Measurements from ENCODE around the gene P3H1. TPM values are rescaled to one million over a fixed set of nuclear protein-coding genes. Genes with fewer than 3 reads are reported as not detected.

The P3H1 gene
- polyA plus RNA-seq, 3 donors = 16.8 to 56.9 (median 16.9) TPM

- Histone ChIP-seq H3K9ac (ENCODE audit: insufficient read depth, low read length, poor library complexity, severe bottlenecking) (no peak overlapping the region), H4K20me1 (ENCODE audit: insufficient read depth, low read length) (no peaks in the 10 kb centered on the region), H3K4me1 (ENCODE audit: control insufficient read depth in 1 of 2, insufficient read depth in 2 of 2, low read length in 2 of 2) (peaks cover 0 to 10% of the 10 kb centered on the region in 2 donors), H3K27me3 (ENCODE audit: control insufficient read depth in 2 of 2, insufficient read depth in 2 of 2, low read length in 2 of 2) (no peaks in the 10 kb centered on the region), H3K9me3 (replicated peaks in 1 of 2; ENCODE audit: control insufficient read depth in 1 of 2, insufficient read depth in 1 of 2, low read length in 2 of 2) (no peaks in the 10 kb centered on the region), H3K36me3 (replicated peaks in 1 of 2; ENCODE audit: control insufficient read depth in 1 of 2, insufficient read depth in 2 of 2, low read length in 2 of 2) (peaks cover 70 to 96% of the 10 kb centered on the region in 2 donors), H2AFZ (ENCODE audit: insufficient read depth, low read depth, low read length, poor library complexity, severe bottlenecking) (no peak overlapping the region), H3K79me2 (ENCODE audit: insufficient read depth, low read length) (peaks cover 1% of the 10 kb centered on the region), H3K27ac (ENCODE audit: low read depth in 1 of 2, low read length in 2 of 2) (no peak overlapping the region), H3K4me2 (replicated peaks; ENCODE audit: extremely low read depth, low read length, poor library complexity, severe bottlenecking) (no peak overlapping the region), H3K4me3 (replicated peaks in 1 of 3; ENCODE audit: low read depth in 2 of 3, low read length in 3 of 3) (no peak overlapping the region)
- intact Hi-C loops (cut with micrococcal nuclease) = loop anchor here (5.0 kb wide), 1 partner anchor 181 kb away; no protein-coding TSS in a partner anchor
- no peak for DNase-seq
- peak overlapping the region in 1 of 7 donors; percentile 42 for H3K27ac Mint-ChIP-seq
- peaks cover 65 to 92% of the 10 kb centered on the region in 2 donors for H3K36me3 Mint-ChIP-seq
- no peaks in the 10 kb centered on the region for H3K27me3 Mint-ChIP-seq (ENCODE audit: low read depth in 3 of 3)
- TF ChIP-seq, protein P1, sequence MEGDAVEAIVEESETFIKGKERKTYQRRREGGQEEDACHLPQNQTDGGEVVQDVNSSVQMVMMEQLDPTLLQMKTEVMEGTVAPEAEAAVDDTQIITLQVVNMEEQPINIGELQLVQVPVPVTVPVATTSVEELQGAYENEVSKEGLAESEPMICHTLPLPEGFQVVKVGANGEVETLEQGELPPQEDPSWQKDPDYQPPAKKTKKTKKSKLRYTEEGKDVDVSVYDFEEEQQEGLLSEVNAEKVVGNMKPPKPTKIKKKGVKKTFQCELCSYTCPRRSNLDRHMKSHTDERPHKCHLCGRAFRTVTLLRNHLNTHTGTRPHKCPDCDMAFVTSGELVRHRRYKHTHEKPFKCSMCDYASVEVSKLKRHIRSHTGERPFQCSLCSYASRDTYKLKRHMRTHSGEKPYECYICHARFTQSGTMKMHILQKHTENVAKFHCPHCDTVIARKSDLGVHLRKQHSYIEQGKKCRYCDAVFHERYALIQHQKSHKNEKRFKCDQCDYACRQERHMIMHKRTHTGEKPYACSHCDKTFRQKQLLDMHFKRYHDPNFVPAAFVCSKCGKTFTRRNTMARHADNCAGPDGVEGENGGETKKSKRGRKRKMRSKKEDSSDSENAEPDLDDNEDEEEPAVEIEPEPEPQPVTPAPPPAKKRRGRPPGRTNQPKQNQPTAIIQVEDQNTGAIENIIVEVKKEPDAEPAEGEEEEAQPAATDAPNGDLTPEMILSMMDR (IDR thresholded peaks at IDR 0.05) = no peak
- no peak overlapping the region for H3K4me3 Mint-ChIP-seq
- peaks cover 8% of the 10 kb centered on the region for H3K4me1 Mint-ChIP-seq
- H3K9me3 Mint-ChIP-seq = no peaks in the 10 kb centered on the region
Measured at GRCh38 chr1:42757892-42758275, 8.9 kb downstream of the P3H1 start.

DNA sequence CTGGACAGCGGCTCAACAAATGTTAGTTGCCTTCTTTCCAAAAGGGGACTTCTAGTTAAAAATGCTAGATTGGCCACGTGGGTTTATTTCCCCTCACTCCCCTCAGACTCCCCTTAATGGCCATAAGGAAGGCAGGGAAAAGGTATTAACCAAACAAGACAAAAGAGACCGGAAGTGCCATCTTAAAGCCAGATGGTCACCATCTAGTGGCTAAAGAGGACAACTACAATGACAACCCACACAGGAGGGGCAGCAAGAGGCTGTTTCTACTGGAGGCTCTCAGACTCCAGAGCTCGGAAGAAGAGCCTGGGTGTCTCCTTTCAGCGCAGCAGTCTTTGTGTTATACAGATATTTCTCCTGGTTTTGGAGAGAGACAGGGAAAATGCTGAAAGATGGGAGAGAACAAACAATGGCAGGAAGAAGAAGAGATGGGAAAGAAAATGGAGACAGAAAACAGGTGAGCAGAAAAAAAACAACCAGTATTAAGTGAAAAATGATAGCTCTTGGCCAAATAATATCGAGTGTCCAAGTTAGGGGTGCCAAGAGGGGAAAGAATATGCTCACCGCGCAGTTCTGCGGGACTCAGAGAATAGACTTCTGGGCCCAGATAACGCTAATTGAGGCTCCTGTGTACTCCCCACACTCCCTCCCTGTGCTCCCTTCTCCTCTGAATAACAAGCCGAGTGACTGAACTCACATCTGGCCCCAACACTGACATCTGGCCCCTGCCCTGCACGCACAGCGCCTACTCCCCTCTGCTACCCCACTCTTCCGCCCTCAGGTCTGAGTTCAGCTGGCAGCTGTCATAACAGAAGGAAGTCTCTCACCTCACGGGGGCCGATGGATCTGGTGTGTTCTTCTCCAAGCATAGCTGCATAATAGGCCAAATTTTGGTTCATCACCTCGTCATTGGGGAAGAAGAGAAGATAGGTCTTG, 9.6 kb downstream of the P3H1 start:
- TF ChIP-seq, protein P1 (IDR thresholded peaks at IDR 0.05) = peak; percentile 83
- Histone ChIP-seq H3K27ac (ENCODE audit: low read depth in 1 of 2, low read length in 2 of 2) (peak overlapping the region in 1 of 2 donors; percentile 39), H3K9ac (ENCODE audit: insufficient read depth, low read length, poor library complexity, severe bottlenecking) (no peak overlapping the region), H3K4me1 (ENCODE audit: control insufficient read depth in 1 of 2, insufficient read depth in 2 of 2, low read length in 2 of 2) (peaks cover 0 to 10% of the 10 kb centered on the region in 2 donors), H3K4me2 (replicated peaks; ENCODE audit: extremely low read depth, low read length, poor library complexity, severe bottlenecking) (no peak overlapping the region), H3K36me3 (replicated peaks in 1 of 2; ENCODE audit: control insufficient read depth in 1 of 2, insufficient read depth in 2 of 2, low read length in 2 of 2) (peaks cover 74 to 98% of the 10 kb centered on the region in 2 donors), H3K27me3 (ENCODE audit: control insufficient read depth in 2 of 2, insufficient read depth in 2 of 2, low read length in 2 of 2) (no peaks in the 10 kb centered on the region), H3K79me2 (ENCODE audit: insufficient read depth, low read length) (no peaks in the 10 kb centered on the region), H3K4me3 (replicated peaks in 1 of 3; ENCODE audit: low read depth in 2 of 3, low read length in 3 of 3) (no peak overlapping the region), H2AFZ (ENCODE audit: insufficient read depth, low read depth, low read length, poor library complexity, severe bottlenecking) (no peak overlapping the region), H3K9me3 (replicated peaks in 1 of 2; ENCODE audit: control insufficient read depth in 1 of 2, insufficient read depth in 1 of 2, low read length in 2 of 2) (no peaks in the 10 kb centered on the region), H4K20me1 (ENCODE audit: insufficient read depth, low read length) (no peaks in the 10 kb centered on the region)
- intact Hi-C loops (cut with micrococcal nuclease) = loop anchor here (5.0 kb wide), 1 partner anchor 180 kb away; no protein-coding TSS in a partner anchor
- H3K27me3 Mint-ChIP-seq (ENCODE audit: low read depth in 3 of 3) = no peaks in the 10 kb centered on the region
- DNase-seq = peak; percentile 41 to 62 (median 54)
- WGBS (ENCODE audit: insufficient coverage) = 84% methylated on average over 9 of the region's 17 CpGs
- peaks cover 68 to 94% of the 10 kb centered on the region in 2 donors for H3K36me3 Mint-ChIP-seq
- peaks cover 0 to 2% (median 0%) of the 10 kb centered on the region in 7 donors for H3K9me3 Mint-ChIP-seq
- H3K4me1 Mint-ChIP-seq = peaks cover 4% of the 10 kb centered on the region
- no peak overlapping the region for H3K4me3 Mint-ChIP-seq
- peak overlapping the region in 6 of 7 donors; percentile 4 to 73 (median 34) for H3K27ac Mint-ChIP-seq

Measured in CD14-positive monocyte (primary cell).